Left ventricle myocardium inferior (tissue), 1 donor: ENCODE measurements around the gene BATF3. TPM values are rescaled to one million over a fixed set of nuclear protein-coding genes. Genes with fewer than 3 reads are reported as not detected.
"Not testable (repeated sequence)": the region's sequence is repeated elsewhere in the genome, so short reads cannot be mapped to it uniquely, and the experiment has no call there.

Experiments used
- DNase-seq: peaks from one replicate; pipeline ENCODE4 v3.0.0-alpha.2; 2020
- H3K27ac ChIP-seq: fragments of 200-600 bp; replicated peaks from 2 replicates; pipeline ENCODE4 v1.8.0; 2021
- H3K27me3 ChIP-seq: fragments of 200-600 bp; 2 replicates; pipeline ENCODE4 v1.8.0; 2021; ENCODE audit warnings: low read depth
- H3K36me3 ChIP-seq: fragments of 200-600 bp; 2 replicates; pipeline ENCODE4 v1.8.0; 2021
- H3K4me1 ChIP-seq: fragments of 200-600 bp; 2 replicates; pipeline ENCODE4 v1.8.0; 2021
- H3K4me3 ChIP-seq: fragments of 200-600 bp; 2 replicates; pipeline ENCODE4 v1.8.0; 2021; ENCODE audit warnings: mild to moderate bottlenecking, moderate library complexity
- H3K9me3 ChIP-seq: fragments of 200-600 bp; replicated peaks from 2 replicates; pipeline ENCODE4 v1.8.0; 2021
- intact Hi-C: fragments of 100-400 bp; cut with micrococcal nuclease; formaldehyde crosslinking; loops from one replicate; pipeline ENCODE4 v1.11.0; 2022
- total RNA-seq: library from RNA; stranded (reverse); fragmentation: NEBNext Ultra II Directional; extraction: Animal tissue kit (Norgen Biotek cat#: 25700); gene quantifications from one replicate; pipeline ENCODE4 v1.2.1, GENCODE V29; 2021
- TF ChIP-seq, protein P1 (sequence below): fragments of 200-600 bp; IDR thresholded peaks from 2 replicates; pipeline ENCODE4 v1.8.0; 2021; ENCODE audit warnings: antibody characterized with exemption, mild to moderate bottlenecking, borderline replicate concordance
- donor health status: DM: no; HTN: yes; CAD: no; lungs with severe emphysema.

The BATF3 gene
- total RNA-seq, 1 donor from 2014 or later = 1.8 TPM

DNA sequence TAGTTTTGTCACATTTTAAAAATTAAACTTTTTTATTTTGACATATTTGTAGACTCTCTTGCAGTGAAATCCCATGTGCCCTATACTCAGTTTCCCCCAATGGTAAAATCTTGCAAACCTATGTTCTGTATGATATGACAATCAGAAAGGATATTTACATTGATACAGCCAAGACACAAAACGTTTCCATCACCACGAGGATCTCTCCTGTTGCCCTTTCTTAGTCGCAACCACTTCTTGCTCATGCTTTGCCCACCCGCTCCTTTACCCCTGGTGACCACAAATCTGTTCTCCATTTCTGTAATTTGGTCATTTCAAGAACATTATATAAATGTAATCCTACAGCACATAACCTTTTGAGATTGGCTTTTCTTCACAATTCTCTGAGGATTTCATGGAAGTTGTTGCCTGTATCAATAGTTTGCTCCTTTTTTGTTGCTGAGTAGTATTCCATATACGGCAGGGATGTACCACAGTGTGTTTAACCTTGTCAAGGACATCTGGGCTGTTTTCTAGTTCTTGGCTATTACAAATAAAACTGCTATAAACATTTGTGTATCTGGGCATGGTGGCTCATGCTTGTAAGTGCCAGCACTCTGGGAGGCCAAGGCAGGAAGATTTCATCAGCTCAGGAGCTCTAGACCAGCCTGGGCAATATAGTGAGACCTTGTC lies 14.0 kb upstream of the BATF3 start:
- Histone ChIP-seq H3K36me3 (no peaks in the 10 kb centered on the region), H3K27me3 (no peaks in the 10 kb centered on the region), H3K4me3 (no peak overlapping the region), H3K27ac (no peak overlapping the region), H3K9me3 (peaks cover 8% of the 10 kb centered on the region), H3K4me1 (no peaks in the 10 kb centered on the region)
- TF ChIP-seq, protein P1, sequence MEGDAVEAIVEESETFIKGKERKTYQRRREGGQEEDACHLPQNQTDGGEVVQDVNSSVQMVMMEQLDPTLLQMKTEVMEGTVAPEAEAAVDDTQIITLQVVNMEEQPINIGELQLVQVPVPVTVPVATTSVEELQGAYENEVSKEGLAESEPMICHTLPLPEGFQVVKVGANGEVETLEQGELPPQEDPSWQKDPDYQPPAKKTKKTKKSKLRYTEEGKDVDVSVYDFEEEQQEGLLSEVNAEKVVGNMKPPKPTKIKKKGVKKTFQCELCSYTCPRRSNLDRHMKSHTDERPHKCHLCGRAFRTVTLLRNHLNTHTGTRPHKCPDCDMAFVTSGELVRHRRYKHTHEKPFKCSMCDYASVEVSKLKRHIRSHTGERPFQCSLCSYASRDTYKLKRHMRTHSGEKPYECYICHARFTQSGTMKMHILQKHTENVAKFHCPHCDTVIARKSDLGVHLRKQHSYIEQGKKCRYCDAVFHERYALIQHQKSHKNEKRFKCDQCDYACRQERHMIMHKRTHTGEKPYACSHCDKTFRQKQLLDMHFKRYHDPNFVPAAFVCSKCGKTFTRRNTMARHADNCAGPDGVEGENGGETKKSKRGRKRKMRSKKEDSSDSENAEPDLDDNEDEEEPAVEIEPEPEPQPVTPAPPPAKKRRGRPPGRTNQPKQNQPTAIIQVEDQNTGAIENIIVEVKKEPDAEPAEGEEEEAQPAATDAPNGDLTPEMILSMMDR = no peak
- intact Hi-C loops = no loop called here
- DNase-seq = no peak

DNA sequence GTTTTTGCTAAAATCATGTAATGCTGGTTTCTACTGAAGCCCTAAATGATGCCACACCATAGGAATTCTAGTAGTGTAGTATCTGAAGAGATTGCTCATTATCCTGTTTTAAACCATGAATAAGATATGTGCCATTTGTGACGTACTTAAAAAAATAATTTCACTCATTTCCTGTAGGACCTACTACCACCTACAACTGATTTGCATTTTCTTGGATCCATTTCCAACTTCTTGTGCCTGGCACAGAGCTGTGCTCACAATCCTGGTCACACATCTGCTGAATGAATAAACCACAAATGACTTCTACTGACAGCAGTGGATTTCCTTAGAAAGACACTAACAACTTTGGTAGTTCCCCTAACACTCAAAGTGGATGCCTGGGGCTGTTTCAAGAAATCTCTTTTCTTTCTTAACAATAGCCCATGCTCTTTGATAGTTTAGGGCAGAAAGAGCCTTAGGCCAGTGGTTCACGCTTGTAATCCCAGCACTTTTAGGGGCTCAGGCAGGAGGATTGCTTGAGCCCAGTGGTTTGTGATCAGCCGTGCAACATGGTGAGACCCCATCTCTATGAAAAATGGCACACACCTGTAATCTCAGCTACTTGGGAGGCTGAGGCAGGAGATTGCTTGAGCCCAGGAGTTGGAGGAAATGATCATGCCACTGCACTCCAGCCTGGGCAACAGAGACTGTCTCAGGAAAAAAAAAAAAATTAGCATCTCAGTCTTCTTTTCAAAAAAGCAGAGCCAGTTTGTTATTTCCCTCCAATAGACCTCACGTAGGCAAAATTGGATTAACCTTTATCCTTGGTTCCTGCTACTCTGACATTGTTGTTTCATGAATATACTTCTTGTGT lies 13.0 kb upstream of the BATF3 start:
- intact Hi-C loops = no loop called here
- DNase-seq = no peak
- H3K27ac ChIP-seq = no peak overlapping the region
- H3K27me3 ChIP-seq = no peaks in the 10 kb centered on the region
- H3K4me1 ChIP-seq = no peaks in the 10 kb centered on the region
- H3K4me3 ChIP-seq = no peak overlapping the region
- H3K36me3 ChIP-seq = no peaks in the 10 kb centered on the region
- H3K9me3 ChIP-seq = peaks cover 8% of the 10 kb centered on the region
- TF ChIP-seq, protein P1 = no peak

DNA sequence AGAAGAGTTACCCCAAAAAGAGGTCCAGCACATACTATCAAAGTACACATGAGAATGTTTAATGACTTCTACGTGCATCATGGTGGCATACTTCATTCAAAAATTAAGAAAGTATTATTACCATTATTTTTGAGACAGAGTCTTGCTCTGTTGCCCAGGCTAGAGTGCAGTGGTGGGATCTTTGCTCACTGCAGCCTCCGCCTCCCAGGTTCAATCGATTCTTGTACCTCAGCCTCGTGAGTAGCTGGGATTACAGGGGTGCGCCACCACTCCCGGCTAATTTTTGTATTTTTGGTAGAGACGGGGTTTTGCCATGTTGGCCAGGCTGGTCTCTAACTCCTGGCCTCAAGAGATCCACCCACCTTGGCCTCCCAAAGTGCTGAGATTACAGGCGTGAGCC lies 12.3 kb upstream of the BATF3 start:
- DNase-seq, H3K4me3 ChIP-seq, H3K4me1 ChIP-seq, H3K27ac ChIP-seq, intact Hi-C loops, H3K27me3 ChIP-seq, H3K9me3 ChIP-seq, H3K36me3 ChIP-seq: not testable (repeated sequence)

GRCh38 chr1:212710566-212710965 lies 10.9 kb upstream of the BATF3 start:
- intact Hi-C loops = no loop called here
- TF ChIP-seq, protein P1 = no peak
- Histone ChIP-seq H3K27me3 (no peaks in the 10 kb centered on the region), H3K4me1 (no peaks in the 10 kb centered on the region), H3K4me3 (no peak overlapping the region), H3K27ac (no peak overlapping the region), H3K36me3 (no peaks in the 10 kb centered on the region), H3K9me3 (peaks cover 8% of the 10 kb centered on the region)
- DNase-seq = no peak

DNA sequence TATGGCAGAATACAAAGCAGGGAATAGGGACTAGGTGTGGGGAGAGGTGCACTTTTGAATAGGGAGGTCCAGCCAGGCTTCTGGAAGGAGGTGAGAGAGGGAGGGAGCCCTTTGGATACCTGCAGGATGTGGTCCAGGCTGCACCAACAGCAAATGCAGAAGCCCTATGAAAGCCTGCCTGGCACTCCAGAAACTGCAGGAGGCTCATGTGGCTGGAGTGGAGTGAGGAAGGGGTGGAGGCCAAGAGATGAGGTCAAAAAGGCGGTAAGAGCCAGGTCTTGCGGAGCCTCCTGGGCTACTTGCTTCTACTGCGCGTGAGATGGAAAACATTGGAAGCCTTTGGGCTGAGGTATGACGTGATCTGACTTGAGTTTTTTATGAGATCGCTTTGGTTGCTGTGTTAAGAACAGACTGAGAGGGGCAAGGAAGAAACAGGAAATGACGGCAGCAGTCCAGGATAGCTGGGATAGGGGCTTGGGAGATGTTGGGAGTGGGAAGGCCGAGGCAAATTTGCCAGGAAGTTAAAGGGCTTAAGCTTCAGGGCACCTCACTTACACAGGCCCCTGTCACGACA lies 4.4 kb upstream of the BATF3 start:
- intact Hi-C loops = no loop called here
- Histone ChIP-seq H3K36me3 (no peaks in the 10 kb centered on the region), H3K9me3 (no peaks in the 10 kb centered on the region), H3K4me1 (peaks cover 22% of the 10 kb centered on the region), H3K27me3 (peaks cover 4% of the 10 kb centered on the region), H3K27ac (no peak overlapping the region), H3K4me3 (no peak overlapping the region)
- no peak for DNase-seq
- TF ChIP-seq, protein P1 = no peak
